Ishikawa (cell line): ENCODE results near the gene MAP3K2.

Source experiments
- CEBPB ChIP-seq: IDR thresholded peaks from 2 replicates; pipeline ENCODE4 v1.6.1; 2012
- CREB1 ChIP-seq: IDR thresholded peaks from 2 replicates; pipeline ENCODE4 v1.6.1; 2012; ENCODE audit warnings: low read depth
- EGR1 ChIP-seq: IDR thresholded peaks from 2 replicates; pipeline ENCODE4 v1.6.1; 2012
- EP300 ChIP-seq: IDR thresholded peaks from 2 replicates; pipeline ENCODE4 v1.6.1; 2012; ENCODE audit warnings: borderline replicate concordance
- FOXM1 ChIP-seq: IDR thresholded peaks from 2 replicates; pipeline ENCODE4 v1.6.1; 2012; ENCODE audit warnings: low read depth, borderline replicate concordance
- MAX ChIP-seq: IDR thresholded peaks from 2 replicates; pipeline ENCODE4 v1.6.1; 2012
- NFIC ChIP-seq: IDR thresholded peaks from 2 replicates; pipeline ENCODE4 v1.6.1; 2012
- RAD21 ChIP-seq: IDR thresholded peaks from 2 replicates; pipeline ENCODE4 v1.6.1; 2012; ENCODE audit warnings: low read depth
- REST ChIP-seq: IDR thresholded peaks from 2 replicates; pipeline ENCODE4 v1.6.1; 2012; ENCODE audit warnings: low read depth, mild to moderate bottlenecking
- TAF1 ChIP-seq: IDR thresholded peaks from 2 replicates; pipeline ENCODE4 v1.6.1; 2012; ENCODE audit warnings: low read depth, mild to moderate bottlenecking
- TCF12 ChIP-seq: IDR thresholded peaks from 2 replicates; pipeline ENCODE4 v1.6.1; 2012; ENCODE audit warnings: low read depth
- TEAD4 ChIP-seq: IDR thresholded peaks from 2 replicates; pipeline ENCODE4 v1.6.1; 2012
- USF1 ChIP-seq: IDR thresholded peaks from 2 replicates; pipeline ENCODE4 v1.6.1; 2012
- YY1 ChIP-seq: IDR thresholded peaks from 2 replicates; pipeline ENCODE4 v1.6.1; 2012; ENCODE audit warnings: low read depth
- ZBTB7A ChIP-seq: IDR thresholded peaks from 2 replicates; pipeline ENCODE4 v1.6.1; 2012; ENCODE audit warnings: low read depth

The MAP3K2 gene

GRCh38 chr2:127400533-127400896 lies 12.7 kb upstream of the MAP3K2 start:
- TF ChIP-seq FOXM1 (no peak), REST (no peak), CREB1 (no peak), TAF1 (no peak), ZBTB7A (no peak)

GRCh38 chr2:127398239-127398590 lies 10.4 kb upstream of the MAP3K2 start:
- TF ChIP-seq FOXM1, result no peak
- no peak for TF ChIP-seq EP300
- 0 out of 2 replicates have a peak, but pooled peaks have one; percentile 40 for TF ChIP-seq ZBTB7A
- TF ChIP-seq REST, result no peak
- no peak for TF ChIP-seq CREB1
- TF ChIP-seq TEAD4, result 0 out of 2 replicates have a peak, but pooled peaks have one; percentile 6
- TF ChIP-seq EGR1, result no peak
- TF ChIP-seq CEBPB, result no peak
- TF ChIP-seq MAX, result no peak; the same call in 1 of the 2 replicates
- no peak for TF ChIP-seq YY1
- peak; percentile 94 for TF ChIP-seq NFIC
- TF ChIP-seq RAD21, result no peak
- no peak for TF ChIP-seq TAF1
- peak; percentile 66 for TF ChIP-seq TCF12
- no peak for TF ChIP-seq USF1

- TF ChIP-seq ZBTB7A (no peak), MAX (0 out of 2 replicates have a peak, but pooled peaks have one; percentile 23)
Measured at GRCh38 chr2:127397568-127398238, 9.9 kb upstream of the MAP3K2 start.

GRCh38 chr2:127394492-127394891 lies 6.7 kb upstream of the MAP3K2 start:
- TF ChIP-seq TEAD4, result no peak
- TF ChIP-seq MAX, result no peak
- no peak for TF ChIP-seq EP300
- no peak for TF ChIP-seq FOXM1
- no peak for TF ChIP-seq RAD21
- TF ChIP-seq CREB1, result no peak
- no peak for TF ChIP-seq USF1
- TF ChIP-seq NFIC, result no peak
- TF ChIP-seq TAF1, result no peak
- no peak for TF ChIP-seq EGR1
- no peak for TF ChIP-seq CEBPB
- no peak for TF ChIP-seq REST
- TF ChIP-seq ZBTB7A, result no peak
- no peak for TF ChIP-seq TCF12
- no peak for TF ChIP-seq YY1
